Muscle layer of colon (tissue), 2 donors: ENCODE data around the gene TMEM269.
"Not testable (repeated sequence)": the region's sequence is repeated elsewhere in the genome, so short reads cannot be mapped to it uniquely, and the experiment has no call there.

Experiments
- H3K27ac ChIP-seq: one replicate; pipeline ENCODE4 v1.7.0; 2013; ENCODE audit warnings: low read depth, mild to moderate bottlenecking, low read length, moderate library complexity
- H3K27me3 ChIP-seq, 2 donors: one replicate each; pipeline ENCODE4 v1.7.0; 2013; ENCODE audit warnings: low read length in 2 of 2, mild to moderate bottlenecking in 2 of 2; ENCODE audit not compliant: insufficient read depth in 2 of 2, control insufficient read depth in 1 of 2
- H3K36me3 ChIP-seq: one replicate; pipeline ENCODE4 v1.7.0; 2013; ENCODE audit warnings: mild to moderate bottlenecking, low read length; ENCODE audit not compliant: insufficient read depth
- H3K4me1 ChIP-seq: one replicate; pipeline ENCODE4 v1.7.0; 2013; ENCODE audit warnings: mild to moderate bottlenecking, low read length; ENCODE audit not compliant: insufficient read depth
- H3K4me3 ChIP-seq, 2 donors: one replicate each; pipeline ENCODE4 v1.7.0; 2013; ENCODE audit warnings: low read length in 2 of 2, low read depth in 1 of 2, mild to moderate bottlenecking in 1 of 2, moderate library complexity in 1 of 2
- H3K9ac ChIP-seq: one replicate; pipeline ENCODE4 v1.7.0; 2013; ENCODE audit warnings: low read length
- H3K9me3 ChIP-seq: one replicate; pipeline ENCODE4 v1.7.0; 2013; ENCODE audit warnings: mild to moderate bottlenecking, low read length
- donor health status: abdominal sarcoma.
- donor health status: Adenocarcinoma of cecum.

TMEM269 gene

GRCh38 chr1:42751511-42752070 lies 33.2 kb upstream of the TMEM269 start:
- not testable (repeated sequence) for H3K27ac ChIP-seq, H3K27me3 ChIP-seq, H3K9me3 ChIP-seq, H3K9ac ChIP-seq, H3K4me3 ChIP-seq, H3K4me1 ChIP-seq
- H3K36me3 ChIP-seq = peaks cover 65% of the 10 kb centered on the region

- Histone ChIP-seq H3K4me3 (no peak overlapping the region), H3K36me3 (peaks cover 68% of the 10 kb centered on the region)
Observed at GRCh38 chr1:42752284-42752683, 32.5 kb upstream of the TMEM269 start.

GRCh38 chr1:42753070-42753469 lies 31.7 kb upstream of the TMEM269 start:
- H3K4me3 ChIP-seq = no peak overlapping the region
- peaks cover 73% of the 10 kb centered on the region for H3K36me3 ChIP-seq
- H3K4me1 ChIP-seq = no peaks in the 10 kb centered on the region
- no peak overlapping the region for H3K9ac ChIP-seq
- H3K27ac ChIP-seq = no peak overlapping the region
- no peaks in the 10 kb centered on the region for H3K27me3 ChIP-seq
- no peaks in the 10 kb centered on the region for H3K9me3 ChIP-seq

More at GRCh38 chr1:42752284-42752683, 32.5 kb upstream of the TMEM269 start:
- Histone ChIP-seq H3K9me3 (no peaks in the 10 kb centered on the region), H3K4me1 (no peaks in the 10 kb centered on the region), H3K27ac (no peak overlapping the region), H3K9ac (no peak overlapping the region), H3K27me3 (no peaks in the 10 kb centered on the region)

GRCh38 chr1:42756956-42757891 lies 27.6 kb upstream of the TMEM269 start:
- Histone ChIP-seq H3K9ac (no peak overlapping the region), H3K27me3 (no peaks in the 10 kb centered on the region), H3K36me3 (peaks cover 75% of the 10 kb centered on the region), H3K4me1 (peaks cover 6% of the 10 kb centered on the region), H3K27ac (no peak overlapping the region), H3K9me3 (no peaks in the 10 kb centered on the region), H3K4me3 (no peak overlapping the region)

- no peak overlapping the region for H3K27ac ChIP-seq
- H3K4me3 ChIP-seq = no peak overlapping the region
- peaks cover 6% of the 10 kb centered on the region for H3K4me1 ChIP-seq
- no peaks in the 10 kb centered on the region for H3K9me3 ChIP-seq
- H3K36me3 ChIP-seq = peaks cover 68% of the 10 kb centered on the region
- no peak overlapping the region for H3K9ac ChIP-seq
- no peaks in the 10 kb centered on the region for H3K27me3 ChIP-seq
Observed at GRCh38 chr1:42757892-42758275, 26.9 kb upstream of the TMEM269 start.

- Histone ChIP-seq H3K4me3 (no peak overlapping the region), H3K36me3 (peaks cover 61% of the 10 kb centered on the region), H3K27ac (no peak overlapping the region), H3K27me3 (no peaks in the 10 kb centered on the region), H3K4me1 (peaks cover 6% of the 10 kb centered on the region), H3K9me3 (no peaks in the 10 kb centered on the region), H3K9ac (no peak overlapping the region)
Observed at GRCh38 chr1:42758641-42759040, 26.1 kb upstream of the TMEM269 start.

- Histone ChIP-seq H3K9me3 (no peaks in the 10 kb centered on the region), H3K4me3 (no peak overlapping the region), H3K27me3 (no peaks in the 10 kb centered on the region), H3K4me1 (peaks cover 6% of the 10 kb centered on the region), H3K9ac (no peak overlapping the region), H3K27ac (no peak overlapping the region), H3K36me3 (peaks cover 57% of the 10 kb centered on the region)
Observed at GRCh38 chr1:42759114-42759513, 25.7 kb upstream of the TMEM269 start.

GRCh38 chr1:42761567-42761966 lies 23.2 kb upstream of the TMEM269 start:
- H3K27me3 ChIP-seq = no peaks in the 10 kb centered on the region
- H3K9ac ChIP-seq = no peak overlapping the region
- no peak overlapping the region for H3K27ac ChIP-seq
- H3K9me3 ChIP-seq = no peaks in the 10 kb centered on the region
- H3K36me3 ChIP-seq = peaks cover 32% of the 10 kb centered on the region
- H3K4me1 ChIP-seq = peaks cover 17% of the 10 kb centered on the region
- no peak overlapping the region for H3K4me3 ChIP-seq

GRCh38 chr1:42762269-42762668 lies 22.5 kb upstream of the TMEM269 start:
- Histone ChIP-seq H3K36me3 (peaks cover 28% of the 10 kb centered on the region), H3K4me3 (no peak overlapping the region), H3K27me3 (no peaks in the 10 kb centered on the region), H3K27ac (no peak overlapping the region), H3K4me1 (peaks cover 17% of the 10 kb centered on the region), H3K9ac (no peak overlapping the region), H3K9me3 (no peaks in the 10 kb centered on the region)

GRCh38 chr1:42765269-42765668 lies 19.5 kb upstream of the TMEM269 start:
- Histone ChIP-seq H3K27me3 (no peaks in the 10 kb centered on the region), H3K9me3 (no peaks in the 10 kb centered on the region), H3K36me3 (no peaks in the 10 kb centered on the region), H3K9ac (peak overlapping the region; percentile 27), H3K27ac (peak overlapping the region; percentile 83), H3K4me3 (peak overlapping the region; percentile 73 to 88), H3K4me1 (peaks cover 21% of the 10 kb centered on the region)

- Histone ChIP-seq H3K4me1 (peaks cover 21% of the 10 kb centered on the region), H3K27me3 (no peaks in the 10 kb centered on the region), H3K9ac (peak overlapping the region; percentile 72), H3K36me3 (no peaks in the 10 kb centered on the region), H3K9me3 (no peaks in the 10 kb centered on the region), H3K4me3 (peak overlapping the region; percentile 73 to 88), H3K27ac (peak overlapping the region; percentile 83)
Observed at GRCh38 chr1:42765832-42766740, 18.7 kb upstream of the TMEM269 start.
